Measurements from ENCODE around the gene ZNRF2.

GRCh38 chr7:30255064-30255769 lies 29.2 kb upstream of the ZNRF2 start:
- TF ChIP-seq, protein P1, sequence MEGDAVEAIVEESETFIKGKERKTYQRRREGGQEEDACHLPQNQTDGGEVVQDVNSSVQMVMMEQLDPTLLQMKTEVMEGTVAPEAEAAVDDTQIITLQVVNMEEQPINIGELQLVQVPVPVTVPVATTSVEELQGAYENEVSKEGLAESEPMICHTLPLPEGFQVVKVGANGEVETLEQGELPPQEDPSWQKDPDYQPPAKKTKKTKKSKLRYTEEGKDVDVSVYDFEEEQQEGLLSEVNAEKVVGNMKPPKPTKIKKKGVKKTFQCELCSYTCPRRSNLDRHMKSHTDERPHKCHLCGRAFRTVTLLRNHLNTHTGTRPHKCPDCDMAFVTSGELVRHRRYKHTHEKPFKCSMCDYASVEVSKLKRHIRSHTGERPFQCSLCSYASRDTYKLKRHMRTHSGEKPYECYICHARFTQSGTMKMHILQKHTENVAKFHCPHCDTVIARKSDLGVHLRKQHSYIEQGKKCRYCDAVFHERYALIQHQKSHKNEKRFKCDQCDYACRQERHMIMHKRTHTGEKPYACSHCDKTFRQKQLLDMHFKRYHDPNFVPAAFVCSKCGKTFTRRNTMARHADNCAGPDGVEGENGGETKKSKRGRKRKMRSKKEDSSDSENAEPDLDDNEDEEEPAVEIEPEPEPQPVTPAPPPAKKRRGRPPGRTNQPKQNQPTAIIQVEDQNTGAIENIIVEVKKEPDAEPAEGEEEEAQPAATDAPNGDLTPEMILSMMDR (IDR thresholded peaks at IDR 0.05): no peak
- no peak for TF ChIP-seq POLR2A (IDR thresholded peaks at IDR 0.05)

Measured in tibial nerve (tissue), 3 donors.